ENCODE data around the gene EEF2.

DNA sequence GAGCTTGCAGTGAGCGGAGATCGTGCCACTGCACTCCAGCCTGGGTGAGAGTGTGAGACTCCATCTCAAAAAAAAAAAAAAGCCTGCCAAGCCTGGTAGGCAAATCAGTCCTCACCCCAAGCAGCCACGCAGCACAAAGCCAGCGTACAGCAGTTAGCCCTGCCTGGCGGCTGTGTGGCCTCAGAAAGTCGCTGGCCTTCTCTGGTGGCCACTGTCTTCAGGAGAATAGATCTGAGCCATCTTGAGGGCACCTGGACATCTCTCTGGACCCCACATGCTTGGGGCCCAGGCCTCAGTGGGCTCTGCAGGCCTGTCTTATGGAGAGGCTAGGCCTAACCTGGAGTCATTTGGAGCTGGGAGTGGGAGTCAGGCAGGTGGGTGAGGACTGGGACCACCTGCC lies 45.3 kb upstream of the EEF2 start:
- no peak for TF ChIP-seq POLR2A (IDR thresholded peaks at IDR 0.05)
- TF ChIP-seq, protein P1, sequence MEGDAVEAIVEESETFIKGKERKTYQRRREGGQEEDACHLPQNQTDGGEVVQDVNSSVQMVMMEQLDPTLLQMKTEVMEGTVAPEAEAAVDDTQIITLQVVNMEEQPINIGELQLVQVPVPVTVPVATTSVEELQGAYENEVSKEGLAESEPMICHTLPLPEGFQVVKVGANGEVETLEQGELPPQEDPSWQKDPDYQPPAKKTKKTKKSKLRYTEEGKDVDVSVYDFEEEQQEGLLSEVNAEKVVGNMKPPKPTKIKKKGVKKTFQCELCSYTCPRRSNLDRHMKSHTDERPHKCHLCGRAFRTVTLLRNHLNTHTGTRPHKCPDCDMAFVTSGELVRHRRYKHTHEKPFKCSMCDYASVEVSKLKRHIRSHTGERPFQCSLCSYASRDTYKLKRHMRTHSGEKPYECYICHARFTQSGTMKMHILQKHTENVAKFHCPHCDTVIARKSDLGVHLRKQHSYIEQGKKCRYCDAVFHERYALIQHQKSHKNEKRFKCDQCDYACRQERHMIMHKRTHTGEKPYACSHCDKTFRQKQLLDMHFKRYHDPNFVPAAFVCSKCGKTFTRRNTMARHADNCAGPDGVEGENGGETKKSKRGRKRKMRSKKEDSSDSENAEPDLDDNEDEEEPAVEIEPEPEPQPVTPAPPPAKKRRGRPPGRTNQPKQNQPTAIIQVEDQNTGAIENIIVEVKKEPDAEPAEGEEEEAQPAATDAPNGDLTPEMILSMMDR (IDR thresholded peaks at IDR 0.05): no peak
